ENCODE data around the gene SLC9B2. TPM values are rescaled to one million over a fixed set of nuclear protein-coding genes. Genes with fewer than 3 reads are reported as not detected.

SLC9B2 gene
- polyA plus RNA-seq, 3 donors = 0.38 to 0.59 (median 0.48) TPM

DNA sequence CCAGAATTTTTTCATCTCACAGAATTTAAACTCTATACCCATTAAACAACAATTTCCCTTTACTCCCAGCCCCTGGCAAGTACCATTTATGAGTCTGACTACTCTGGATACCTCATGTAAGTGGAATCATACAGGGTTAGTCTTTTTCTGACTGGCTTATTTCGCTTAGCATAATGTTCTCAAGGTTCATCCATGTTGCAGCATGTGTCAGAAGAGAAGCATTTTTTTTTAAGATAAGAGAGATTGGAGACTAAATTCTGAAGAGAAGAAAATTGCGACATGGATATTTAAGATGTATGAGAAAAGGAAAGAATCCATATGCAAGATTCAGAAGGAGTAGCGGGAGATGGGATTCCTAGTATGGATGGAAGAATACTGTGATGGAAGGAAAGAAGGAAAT lies 45.8 kb downstream of the SLC9B2 start:
- Mint-ChIP-seq H3K27me3 (ENCODE audit: low read depth in 3 of 3) (no peaks in the 10 kb centered on the region), H3K4me1 (no peaks in the 10 kb centered on the region), H3K27ac (no peak overlapping the region), H3K4me3 (no peak overlapping the region), H3K9me3 (peaks cover 0 to 2% (median 0%) of the 10 kb centered on the region in 7 donors), H3K36me3 (no peaks in the 10 kb centered on the region)
- intact Hi-C loops (cut with micrococcal nuclease) = no loop called here
- Histone ChIP-seq H3K79me2 (ENCODE audit: insufficient read depth, low read length) (no peaks in the 10 kb centered on the region), H3K9ac (ENCODE audit: insufficient read depth, low read length, poor library complexity, severe bottlenecking) (no peak overlapping the region), H3K36me3 (replicated peaks in 1 of 2; ENCODE audit: control insufficient read depth in 1 of 2, insufficient read depth in 2 of 2, low read length in 2 of 2) (no peaks in the 10 kb centered on the region), H4K20me1 (ENCODE audit: insufficient read depth, low read length) (no peaks in the 10 kb centered on the region), H3K27me3 (ENCODE audit: control insufficient read depth in 2 of 2, insufficient read depth in 2 of 2, low read length in 2 of 2) (no peaks in the 10 kb centered on the region), H2AFZ (ENCODE audit: insufficient read depth, low read depth, low read length, poor library complexity, severe bottlenecking) (no peak overlapping the region), H3K9me3 (replicated peaks in 1 of 2; ENCODE audit: control insufficient read depth in 1 of 2, insufficient read depth in 1 of 2, low read length in 2 of 2) (no peaks in the 10 kb centered on the region), H3K27ac (ENCODE audit: low read depth in 1 of 2, low read length in 2 of 2) (no peak overlapping the region), H3K4me2 (replicated peaks; ENCODE audit: extremely low read depth, low read length, poor library complexity, severe bottlenecking) (no peak overlapping the region), H3K4me3 (replicated peaks in 1 of 3; ENCODE audit: low read depth in 2 of 3, low read length in 3 of 3) (no peak overlapping the region), H3K4me1 (ENCODE audit: control insufficient read depth in 1 of 2, insufficient read depth in 2 of 2, low read length in 2 of 2) (no peaks in the 10 kb centered on the region)
- TF ChIP-seq, protein P1, sequence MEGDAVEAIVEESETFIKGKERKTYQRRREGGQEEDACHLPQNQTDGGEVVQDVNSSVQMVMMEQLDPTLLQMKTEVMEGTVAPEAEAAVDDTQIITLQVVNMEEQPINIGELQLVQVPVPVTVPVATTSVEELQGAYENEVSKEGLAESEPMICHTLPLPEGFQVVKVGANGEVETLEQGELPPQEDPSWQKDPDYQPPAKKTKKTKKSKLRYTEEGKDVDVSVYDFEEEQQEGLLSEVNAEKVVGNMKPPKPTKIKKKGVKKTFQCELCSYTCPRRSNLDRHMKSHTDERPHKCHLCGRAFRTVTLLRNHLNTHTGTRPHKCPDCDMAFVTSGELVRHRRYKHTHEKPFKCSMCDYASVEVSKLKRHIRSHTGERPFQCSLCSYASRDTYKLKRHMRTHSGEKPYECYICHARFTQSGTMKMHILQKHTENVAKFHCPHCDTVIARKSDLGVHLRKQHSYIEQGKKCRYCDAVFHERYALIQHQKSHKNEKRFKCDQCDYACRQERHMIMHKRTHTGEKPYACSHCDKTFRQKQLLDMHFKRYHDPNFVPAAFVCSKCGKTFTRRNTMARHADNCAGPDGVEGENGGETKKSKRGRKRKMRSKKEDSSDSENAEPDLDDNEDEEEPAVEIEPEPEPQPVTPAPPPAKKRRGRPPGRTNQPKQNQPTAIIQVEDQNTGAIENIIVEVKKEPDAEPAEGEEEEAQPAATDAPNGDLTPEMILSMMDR (IDR thresholded peaks at IDR 0.05) = no peak
- 100% methylated on average over 1 of the region's 3 CpGs for WGBS (ENCODE audit: insufficient coverage)
- DNase-seq = no peak

DNA sequence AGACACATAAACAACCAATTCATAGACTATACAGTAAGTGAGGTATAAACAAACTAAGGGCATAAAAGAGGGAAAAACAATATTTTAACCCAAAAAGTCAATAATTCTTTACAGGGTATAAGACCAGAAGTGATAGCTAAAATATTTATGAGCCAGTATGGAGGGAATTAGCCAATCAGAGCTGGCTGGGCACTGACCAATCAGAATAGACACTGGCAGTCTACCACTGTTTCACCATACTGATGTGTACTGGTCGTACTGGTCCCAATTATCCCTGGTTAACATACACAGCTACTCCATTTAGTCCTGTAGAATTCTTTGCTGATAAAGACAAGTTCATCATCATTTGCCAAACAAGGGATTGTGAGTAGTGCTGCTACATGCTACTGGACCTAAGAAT lies 47.3 kb downstream of the SLC9B2 start:
- Mint-ChIP-seq H3K9me3 (no peaks in the 10 kb centered on the region), H3K36me3 (no peaks in the 10 kb centered on the region), H3K27ac (no peak overlapping the region), H3K27me3 (ENCODE audit: low read depth in 3 of 3) (no peaks in the 10 kb centered on the region), H3K4me1 (no peaks in the 10 kb centered on the region), H3K4me3 (no peak overlapping the region)
- H3K4me3 ChIP-seq (replicated peaks in 1 of 3; ENCODE audit: low read depth in 2 of 3, low read length in 3 of 3) = no peak overlapping the region
- H3K9ac ChIP-seq (ENCODE audit: insufficient read depth, low read length, poor library complexity, severe bottlenecking) = no peak overlapping the region
- no peaks in the 10 kb centered on the region for H3K79me2 ChIP-seq (ENCODE audit: insufficient read depth, low read length)
- H3K4me1 ChIP-seq (ENCODE audit: control insufficient read depth in 1 of 2, insufficient read depth in 2 of 2, low read length in 2 of 2) = no peaks in the 10 kb centered on the region
- no peaks in the 10 kb centered on the region for H3K27me3 ChIP-seq (ENCODE audit: control insufficient read depth in 2 of 2, insufficient read depth in 2 of 2, low read length in 2 of 2)
- H3K9me3 ChIP-seq (replicated peaks in 1 of 2; ENCODE audit: control insufficient read depth in 1 of 2, insufficient read depth in 1 of 2, low read length in 2 of 2) = no peaks in the 10 kb centered on the region
- intact Hi-C loops (cut with micrococcal nuclease) = no loop called here
- no peaks in the 10 kb centered on the region for H4K20me1 ChIP-seq (ENCODE audit: insufficient read depth, low read length)
- no peak for DNase-seq
- TF ChIP-seq, protein P1 (IDR thresholded peaks at IDR 0.05) = no peak
- no peak overlapping the region for H2AFZ ChIP-seq (ENCODE audit: insufficient read depth, low read depth, low read length, poor library complexity, severe bottlenecking)
- no CpG with 5 or more reads among the region's 1 CpG for WGBS (ENCODE audit: insufficient coverage)
- H3K4me2 ChIP-seq (replicated peaks; ENCODE audit: extremely low read depth, low read length, poor library complexity, severe bottlenecking) = no peak overlapping the region
- no peak overlapping the region for H3K27ac ChIP-seq (ENCODE audit: low read depth in 1 of 2, low read length in 2 of 2)
- no peaks in the 10 kb centered on the region for H3K36me3 ChIP-seq (replicated peaks in 1 of 2; ENCODE audit: control insufficient read depth in 1 of 2, insufficient read depth in 2 of 2, low read length in 2 of 2)

All from CD14-positive monocyte (primary cell).